Adrenal gland (tissue), 5 donors: Measurements from ENCODE around the gene SIDT2.

Experiments
- POLR2A ChIP-seq, 2 donors: fragments of 450-650 bp; IDR thresholded peaks; one replicate each; pipeline ENCODE4 v1.6.1; 2017; ENCODE audit warnings: antibody characterized with exemption in 2 of 2, mild to moderate bottlenecking in 2 of 2, moderate library complexity in 1 of 2
- TF ChIP-seq, protein P1 (sequence below), 6 experiments: fragments of 450-650 bp in 4 of 6; fragments of 200-600 bp in 2 of 6; sonication (generic) in 1 of 6; IDR thresholded peaks; 1 replicate in 5 of 6; 2 replicates in 1 of 6; pipeline versions ENCODE4 v1.5.1 to v1.8.0; 2016 to 2021; ENCODE audit warnings: antibody characterized with exemption in 6 of 6, mild to moderate bottlenecking in 2 of 6, moderate library complexity in 1 of 6
- donor health status: DM: no; HTN: no; CAD: no.

DNA sequence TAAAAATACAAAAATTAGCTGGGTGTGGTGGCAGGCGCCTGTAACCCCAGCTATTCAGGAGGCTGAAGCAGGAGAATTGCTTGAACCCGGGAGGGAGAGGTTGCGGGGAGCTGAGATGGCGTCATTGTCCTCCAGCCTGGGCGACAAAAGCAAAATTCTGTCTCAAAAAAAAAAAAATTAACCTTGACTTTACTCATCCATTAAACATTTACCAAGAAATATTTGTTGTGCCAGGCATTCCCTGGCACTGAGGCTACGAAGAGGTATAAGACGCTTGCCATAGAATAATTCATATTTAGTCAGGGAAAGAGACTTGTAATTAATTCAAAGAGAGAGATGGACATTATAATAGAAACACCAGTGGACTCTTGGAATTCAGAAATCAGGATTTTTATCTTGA, 47.7 kb upstream of the SIDT2 start:
- TF ChIP-seq, protein P1, sequence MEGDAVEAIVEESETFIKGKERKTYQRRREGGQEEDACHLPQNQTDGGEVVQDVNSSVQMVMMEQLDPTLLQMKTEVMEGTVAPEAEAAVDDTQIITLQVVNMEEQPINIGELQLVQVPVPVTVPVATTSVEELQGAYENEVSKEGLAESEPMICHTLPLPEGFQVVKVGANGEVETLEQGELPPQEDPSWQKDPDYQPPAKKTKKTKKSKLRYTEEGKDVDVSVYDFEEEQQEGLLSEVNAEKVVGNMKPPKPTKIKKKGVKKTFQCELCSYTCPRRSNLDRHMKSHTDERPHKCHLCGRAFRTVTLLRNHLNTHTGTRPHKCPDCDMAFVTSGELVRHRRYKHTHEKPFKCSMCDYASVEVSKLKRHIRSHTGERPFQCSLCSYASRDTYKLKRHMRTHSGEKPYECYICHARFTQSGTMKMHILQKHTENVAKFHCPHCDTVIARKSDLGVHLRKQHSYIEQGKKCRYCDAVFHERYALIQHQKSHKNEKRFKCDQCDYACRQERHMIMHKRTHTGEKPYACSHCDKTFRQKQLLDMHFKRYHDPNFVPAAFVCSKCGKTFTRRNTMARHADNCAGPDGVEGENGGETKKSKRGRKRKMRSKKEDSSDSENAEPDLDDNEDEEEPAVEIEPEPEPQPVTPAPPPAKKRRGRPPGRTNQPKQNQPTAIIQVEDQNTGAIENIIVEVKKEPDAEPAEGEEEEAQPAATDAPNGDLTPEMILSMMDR (IDR thresholded peaks at IDR 0.05) = no peak
- TF ChIP-seq POLR2A (IDR thresholded peaks at IDR 0.05) = no peak
